Prostate gland (tissue), 2 donors: ENCODE measurements around the gene NALF2.

Source experiments
- POLR2A ChIP-seq: fragments of 450-650 bp; IDR thresholded peaks from one replicate; pipeline ENCODE4 v1.6.1; 2016; ENCODE audit warnings: antibody characterized with exemption, mild to moderate bottlenecking
- POLR2AphosphoS5 ChIP-seq: sonication (generic); formaldehyde crosslinking; IDR thresholded peaks from one replicate; pipeline ENCODE4 v1.6.1; 2017; ENCODE audit warnings: antibody characterized with exemption
- TF ChIP-seq, protein P1 (sequence below), 4 experiments: fragments of 200-600 bp in 2 of 4; fragments of 450-650 bp in 2 of 4; sonication (generic) in 2 of 4; IDR thresholded peaks; 1 replicate in 3 of 4; 2 replicates in 1 of 4; pipeline ENCODE4 v1.5.1; 2016 to 2019; ENCODE audit warnings: antibody characterized with exemption in 4 of 4, mild to moderate bottlenecking in 2 of 4, moderate library complexity in 2 of 4

DNA sequence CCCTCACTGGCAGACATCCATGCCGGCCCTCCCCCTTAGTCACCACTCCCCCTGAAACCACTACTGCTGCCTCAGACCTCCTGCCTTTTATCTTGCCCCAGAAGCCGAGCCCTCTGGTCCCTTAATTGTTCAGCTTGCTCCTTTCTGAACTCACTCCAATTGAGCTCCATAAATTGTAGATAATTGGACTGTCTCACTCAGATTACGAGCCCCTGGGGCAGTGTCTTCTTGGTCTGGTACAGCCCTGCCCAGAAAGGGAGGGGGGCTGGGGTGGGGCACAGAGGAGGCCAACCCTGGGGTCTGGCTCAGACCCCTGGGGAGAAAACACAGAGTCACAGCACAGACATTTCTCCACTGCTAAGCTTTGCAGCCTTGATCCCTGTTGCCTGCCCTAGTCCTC lies 39.4 kb downstream of the NALF2 start:
- TF ChIP-seq, protein P1, sequence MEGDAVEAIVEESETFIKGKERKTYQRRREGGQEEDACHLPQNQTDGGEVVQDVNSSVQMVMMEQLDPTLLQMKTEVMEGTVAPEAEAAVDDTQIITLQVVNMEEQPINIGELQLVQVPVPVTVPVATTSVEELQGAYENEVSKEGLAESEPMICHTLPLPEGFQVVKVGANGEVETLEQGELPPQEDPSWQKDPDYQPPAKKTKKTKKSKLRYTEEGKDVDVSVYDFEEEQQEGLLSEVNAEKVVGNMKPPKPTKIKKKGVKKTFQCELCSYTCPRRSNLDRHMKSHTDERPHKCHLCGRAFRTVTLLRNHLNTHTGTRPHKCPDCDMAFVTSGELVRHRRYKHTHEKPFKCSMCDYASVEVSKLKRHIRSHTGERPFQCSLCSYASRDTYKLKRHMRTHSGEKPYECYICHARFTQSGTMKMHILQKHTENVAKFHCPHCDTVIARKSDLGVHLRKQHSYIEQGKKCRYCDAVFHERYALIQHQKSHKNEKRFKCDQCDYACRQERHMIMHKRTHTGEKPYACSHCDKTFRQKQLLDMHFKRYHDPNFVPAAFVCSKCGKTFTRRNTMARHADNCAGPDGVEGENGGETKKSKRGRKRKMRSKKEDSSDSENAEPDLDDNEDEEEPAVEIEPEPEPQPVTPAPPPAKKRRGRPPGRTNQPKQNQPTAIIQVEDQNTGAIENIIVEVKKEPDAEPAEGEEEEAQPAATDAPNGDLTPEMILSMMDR (IDR thresholded peaks at IDR 0.05), result no peak
- TF ChIP-seq POLR2A, result no peak
- no peak for TF ChIP-seq POLR2AphosphoS5
